Upper lobe of left lung (tissue), 4 donors: Measurements from ENCODE around the gene MSI2.

Source experiments
- CTCF ChIP-seq, 6 experiments: fragments of 450-650 bp in 4 of 6; fragments of 200-600 bp in 2 of 6; sonication (generic) in 2 of 6; IDR thresholded peaks; one replicate each; pipeline ENCODE4 v1.5.1; 2016 to 2019; ENCODE audit warnings: antibody characterized with exemption in 6 of 6
- POLR2AphosphoS5 ChIP-seq, 2 donors: sonication (generic); formaldehyde crosslinking; IDR thresholded peaks; one replicate each; pipeline ENCODE4 v1.5.1; 2017; ENCODE audit warnings: antibody characterized with exemption in 2 of 2

- TF ChIP-seq POLR2AphosphoS5 (IDR thresholded peaks at IDR 0.05) = no peak
- TF ChIP-seq CTCF (IDR thresholded peaks at IDR 0.05) = no peak
Observed at GRCh38 chr17:57555636-57556175, 299.4 kb downstream of the MSI2 start.
